Progenitor cell of endocrine pancreas (in vitro differentiated cells): Measurements from ENCODE around the gene FMN1. TPM values are rescaled to one million over a fixed set of nuclear protein-coding genes. Genes with fewer than 3 reads are reported as not detected.

Source experiments
- DNase-seq: peaks from one replicate; pipeline ENCODE4 v3.0.0; 2021; ENCODE audit warnings: low spot score; ENCODE audit not compliant: unreplicated experiment
- H3K27ac Mint-ChIP-seq: 2 replicates; pipeline ENCODE4 v1.8.0; 2021; ENCODE audit warnings: mild to moderate bottlenecking, moderate library complexity, mixed read lengths
- H3K27me3 Mint-ChIP-seq: 2 replicates; pipeline ENCODE4 v1.8.0; 2021; ENCODE audit warnings: mixed read lengths
- H3K36me3 Mint-ChIP-seq: 2 replicates; pipeline ENCODE4 v1.8.0; 2022; ENCODE audit warnings: mixed read lengths; ENCODE audit not compliant: insufficient read depth
- H3K4me1 Mint-ChIP-seq: 2 replicates; pipeline ENCODE4 v1.8.0; 2021; ENCODE audit warnings: low read depth, mixed read lengths
- H3K4me3 Mint-ChIP-seq: 2 replicates; pipeline ENCODE4 v1.8.0; 2021; ENCODE audit warnings: low read depth, mild to moderate bottlenecking, moderate library complexity, mixed read lengths
- H3K9me3 Mint-ChIP-seq: 2 replicates; pipeline ENCODE4 v1.8.0; 2021; ENCODE audit warnings: low read depth, mixed read lengths
- total RNA-seq: library from RNA; stranded (reverse); gene quantifications from 2 replicates; pipeline ENCODE4 v1.2.1, GENCODE V29; 2021
- TF ChIP-seq, protein P1 (sequence below): fragments of 200-600 bp; sonication (generic); IDR thresholded peaks from one replicate; pipeline ENCODE4 v1.5.0; 2021; ENCODE audit warnings: antibody characterized with exemption, mild to moderate bottlenecking; ENCODE audit not compliant: unreplicated experiment

The FMN1 gene
- total RNA-seq, 1 donor from 2014 or later: 0.41 TPM

DNA sequence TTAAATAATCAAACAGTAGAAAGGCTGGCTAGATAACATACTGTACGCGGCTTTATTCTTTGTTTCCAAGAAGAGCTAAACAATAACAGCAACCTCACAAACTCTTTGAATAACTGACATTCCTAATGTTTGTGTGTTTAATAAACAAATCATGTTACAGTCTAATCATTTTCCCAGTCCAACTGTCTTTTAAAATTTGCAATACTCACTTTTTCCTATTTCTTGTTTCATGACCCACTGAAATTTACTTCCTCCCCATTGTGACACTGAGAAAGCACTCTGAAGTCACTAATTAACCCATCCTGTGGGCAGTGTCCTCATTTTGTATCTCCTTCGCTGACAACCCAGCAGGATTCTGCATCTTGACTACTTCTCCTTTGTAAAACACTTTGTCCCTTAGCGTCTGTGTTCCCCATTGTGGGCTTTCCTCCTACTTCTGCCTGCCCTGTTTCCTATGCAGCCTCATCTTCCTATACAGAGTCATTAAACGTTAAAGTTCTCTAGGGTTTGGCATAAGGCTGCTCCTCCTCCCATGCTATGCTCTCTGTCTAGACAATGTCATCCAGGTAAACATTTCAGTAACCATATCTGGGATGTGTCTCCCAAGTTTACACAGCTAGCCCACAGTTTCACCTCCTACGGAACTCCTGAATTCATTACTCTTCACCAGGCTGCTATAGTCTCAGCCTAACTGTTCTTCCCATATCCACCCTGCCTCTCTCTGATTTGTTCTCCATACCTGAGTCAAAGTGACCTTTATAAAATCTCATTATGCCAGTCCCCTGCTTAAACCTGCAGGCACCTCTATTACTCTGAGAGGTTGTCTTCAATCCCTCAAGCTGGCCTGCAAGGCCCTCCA, 327.8 kb downstream of the FMN1 start:
- Mint-ChIP-seq H3K9me3 (no peaks in the 10 kb centered on the region), H3K4me3 (no peak overlapping the region), H3K27me3 (peaks cover 26% of the 10 kb centered on the region), H3K4me1 (peaks cover 2% of the 10 kb centered on the region), H3K36me3 (no peaks in the 10 kb centered on the region), H3K27ac (no peak overlapping the region)
- DNase-seq: no peak
- TF ChIP-seq, protein P1, sequence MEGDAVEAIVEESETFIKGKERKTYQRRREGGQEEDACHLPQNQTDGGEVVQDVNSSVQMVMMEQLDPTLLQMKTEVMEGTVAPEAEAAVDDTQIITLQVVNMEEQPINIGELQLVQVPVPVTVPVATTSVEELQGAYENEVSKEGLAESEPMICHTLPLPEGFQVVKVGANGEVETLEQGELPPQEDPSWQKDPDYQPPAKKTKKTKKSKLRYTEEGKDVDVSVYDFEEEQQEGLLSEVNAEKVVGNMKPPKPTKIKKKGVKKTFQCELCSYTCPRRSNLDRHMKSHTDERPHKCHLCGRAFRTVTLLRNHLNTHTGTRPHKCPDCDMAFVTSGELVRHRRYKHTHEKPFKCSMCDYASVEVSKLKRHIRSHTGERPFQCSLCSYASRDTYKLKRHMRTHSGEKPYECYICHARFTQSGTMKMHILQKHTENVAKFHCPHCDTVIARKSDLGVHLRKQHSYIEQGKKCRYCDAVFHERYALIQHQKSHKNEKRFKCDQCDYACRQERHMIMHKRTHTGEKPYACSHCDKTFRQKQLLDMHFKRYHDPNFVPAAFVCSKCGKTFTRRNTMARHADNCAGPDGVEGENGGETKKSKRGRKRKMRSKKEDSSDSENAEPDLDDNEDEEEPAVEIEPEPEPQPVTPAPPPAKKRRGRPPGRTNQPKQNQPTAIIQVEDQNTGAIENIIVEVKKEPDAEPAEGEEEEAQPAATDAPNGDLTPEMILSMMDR: no peak

DNA sequence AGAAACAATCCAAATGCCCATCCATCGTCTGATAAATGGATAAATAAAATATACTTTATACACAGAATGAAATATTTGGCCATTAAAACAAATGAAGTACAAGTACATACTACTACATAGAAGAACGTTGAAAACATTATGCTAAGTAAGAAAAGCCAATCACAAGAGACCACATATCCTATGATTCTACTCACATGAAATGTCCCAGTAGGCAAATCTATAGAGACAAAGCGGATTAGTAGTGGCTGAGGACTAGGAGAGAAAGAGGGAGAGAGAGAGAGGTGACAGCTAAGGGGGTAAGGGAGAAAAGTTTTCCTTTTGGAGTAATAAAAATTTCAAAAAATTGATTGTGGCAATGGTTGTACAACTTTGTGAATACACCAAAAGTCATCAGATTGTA, 329.7 kb downstream of the FMN1 start:
- Mint-ChIP-seq H3K4me3 (no peak overlapping the region), H3K27ac (no peak overlapping the region), H3K27me3 (peaks cover 26% of the 10 kb centered on the region), H3K9me3 (no peaks in the 10 kb centered on the region), H3K4me1 (peaks cover 2% of the 10 kb centered on the region), H3K36me3 (no peaks in the 10 kb centered on the region)
- no peak for DNase-seq
- TF ChIP-seq, protein P1: no peak

DNA sequence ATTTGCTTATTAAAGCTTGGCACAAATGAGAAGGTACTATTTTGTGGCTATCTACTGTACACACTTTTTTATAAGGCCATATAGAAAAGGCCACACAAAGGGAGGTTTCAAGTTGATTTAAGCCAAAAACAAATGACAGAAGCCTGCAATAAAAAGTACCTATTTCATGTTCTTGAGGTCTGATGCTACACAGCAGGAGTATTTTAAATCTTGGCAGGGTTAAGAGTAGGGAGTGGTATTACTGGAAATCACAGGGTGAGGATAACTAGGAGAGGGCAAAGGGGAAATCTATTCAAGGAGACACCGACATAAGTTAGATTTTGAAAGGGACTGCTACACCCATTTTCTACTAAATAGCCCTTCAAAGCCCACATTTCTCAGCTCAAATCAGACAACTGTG, 330.5 kb downstream of the FMN1 start:
- DNase-seq: no peak
- Mint-ChIP-seq H3K9me3 (no peaks in the 10 kb centered on the region), H3K36me3 (no peaks in the 10 kb centered on the region), H3K27me3 (peaks cover 18% of the 10 kb centered on the region), H3K4me3 (no peak overlapping the region), H3K27ac (no peak overlapping the region), H3K4me1 (peaks cover 2% of the 10 kb centered on the region)
- TF ChIP-seq, protein P1: no peak

DNA sequence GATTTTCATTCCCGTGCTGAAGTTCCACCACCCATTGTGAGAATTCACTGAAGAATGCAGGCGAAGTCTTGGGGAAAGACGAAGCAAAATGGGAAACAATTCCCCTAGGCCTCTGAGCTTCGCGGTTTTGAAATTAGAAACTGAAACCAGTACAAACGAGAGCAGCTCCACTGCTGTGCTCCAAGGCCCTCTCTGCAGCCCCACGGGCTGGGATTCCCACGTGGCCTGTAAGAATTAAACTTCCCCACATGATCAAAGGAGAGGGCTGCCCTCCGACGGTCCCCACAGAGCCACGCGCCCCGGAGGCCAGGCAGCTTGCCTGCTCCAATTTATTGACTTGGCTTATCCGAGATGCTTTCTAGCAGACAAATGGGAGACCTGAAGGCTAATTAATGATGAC, 332.8 kb downstream of the FMN1 start:
- DNase-seq: no peak
- H3K9me3 Mint-ChIP-seq: no peaks in the 10 kb centered on the region
- H3K27ac Mint-ChIP-seq: no peak overlapping the region
- H3K4me3 Mint-ChIP-seq: no peak overlapping the region
- TF ChIP-seq, protein P1: no peak
- no peaks in the 10 kb centered on the region for H3K36me3 Mint-ChIP-seq
- peaks cover 2% of the 10 kb centered on the region for H3K4me1 Mint-ChIP-seq
- H3K27me3 Mint-ChIP-seq: peaks cover 9% of the 10 kb centered on the region

DNA sequence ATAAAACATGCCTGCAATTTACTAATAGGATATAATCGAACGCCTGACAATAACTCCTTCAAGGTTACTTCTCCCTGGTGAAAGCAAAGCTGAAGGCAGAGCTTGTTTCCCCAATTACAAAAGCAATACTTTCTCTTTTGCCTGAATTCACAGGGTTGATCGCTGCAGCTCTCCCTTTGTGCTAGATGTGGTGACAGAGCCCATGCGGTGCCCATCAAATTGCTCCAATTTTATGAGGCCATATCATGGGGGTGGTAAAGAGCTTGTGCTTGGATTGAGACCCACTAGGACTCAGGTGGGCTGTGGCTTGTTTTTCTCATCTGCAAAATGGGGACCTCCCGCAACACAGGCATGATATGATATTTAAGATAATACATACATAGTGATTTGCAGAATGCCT, 333.3 kb downstream of the FMN1 start:
- H3K4me1 Mint-ChIP-seq: no peaks in the 10 kb centered on the region
- TF ChIP-seq, protein P1: no peak
- H3K4me3 Mint-ChIP-seq: no peak overlapping the region
- no peak for DNase-seq
- H3K36me3 Mint-ChIP-seq: no peaks in the 10 kb centered on the region
- no peak overlapping the region for H3K27ac Mint-ChIP-seq
- H3K27me3 Mint-ChIP-seq: peaks cover 5% of the 10 kb centered on the region
- H3K9me3 Mint-ChIP-seq: no peaks in the 10 kb centered on the region
